ENCODE measurements around the gene SAFB2.

DNA sequence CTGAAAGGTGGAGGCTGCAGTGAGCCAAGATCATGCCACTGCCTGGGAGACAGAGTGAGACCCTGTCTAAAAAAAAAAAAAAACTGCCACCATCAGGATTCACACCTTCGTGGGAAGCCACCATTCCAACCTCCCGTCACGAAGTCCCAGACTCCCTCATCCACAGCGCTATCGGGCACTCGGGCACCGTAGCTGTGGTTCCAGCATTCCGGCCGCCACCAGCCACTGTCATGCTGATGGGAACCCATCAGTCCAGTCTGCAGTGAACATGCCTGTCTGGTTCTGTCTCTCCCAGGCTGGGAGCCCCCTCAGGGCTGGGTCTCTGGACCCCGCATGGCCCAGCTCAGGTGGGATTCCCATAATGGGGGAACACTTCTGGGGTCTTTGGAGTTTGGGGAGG, 82.4 kb downstream of the SAFB2 start:
- TF ChIP-seq ZNF19 (tag by site-specific recombination; IDR thresholded peaks at IDR 0.05; ENCODE audit: low read depth) (no peak), ZNF350 (tag by site-specific recombination; IDR thresholded peaks at IDR 0.05) (no peak)
- TF ChIP-seq, protein P1, sequence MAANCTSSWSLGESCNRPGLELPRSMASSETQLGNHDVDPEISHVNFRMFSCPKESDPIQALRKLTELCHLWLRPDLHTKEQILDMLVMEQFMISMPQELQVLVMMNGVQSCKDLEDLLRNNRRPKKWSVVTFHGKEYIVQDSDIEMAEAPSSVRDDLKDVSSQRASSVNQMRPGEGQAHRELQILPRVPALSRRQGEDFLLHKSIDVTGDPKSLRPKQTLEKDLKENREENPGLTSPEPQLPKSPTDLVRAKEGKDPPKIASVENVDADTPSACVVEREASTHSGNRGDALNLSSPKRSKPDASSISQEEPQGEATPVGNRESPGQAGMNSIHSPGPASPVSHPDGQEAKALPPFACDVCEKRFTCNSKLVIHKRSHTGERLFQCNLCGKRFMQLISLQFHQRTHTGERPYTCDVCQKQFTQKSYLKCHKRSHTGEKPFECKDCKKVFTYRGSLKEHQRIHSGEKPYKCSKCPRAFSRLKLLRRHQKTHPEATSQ (tag by site-specific recombination; IDR thresholded peaks at IDR 0.05) = no peak
- TF ChIP-seq, protein P2, sequence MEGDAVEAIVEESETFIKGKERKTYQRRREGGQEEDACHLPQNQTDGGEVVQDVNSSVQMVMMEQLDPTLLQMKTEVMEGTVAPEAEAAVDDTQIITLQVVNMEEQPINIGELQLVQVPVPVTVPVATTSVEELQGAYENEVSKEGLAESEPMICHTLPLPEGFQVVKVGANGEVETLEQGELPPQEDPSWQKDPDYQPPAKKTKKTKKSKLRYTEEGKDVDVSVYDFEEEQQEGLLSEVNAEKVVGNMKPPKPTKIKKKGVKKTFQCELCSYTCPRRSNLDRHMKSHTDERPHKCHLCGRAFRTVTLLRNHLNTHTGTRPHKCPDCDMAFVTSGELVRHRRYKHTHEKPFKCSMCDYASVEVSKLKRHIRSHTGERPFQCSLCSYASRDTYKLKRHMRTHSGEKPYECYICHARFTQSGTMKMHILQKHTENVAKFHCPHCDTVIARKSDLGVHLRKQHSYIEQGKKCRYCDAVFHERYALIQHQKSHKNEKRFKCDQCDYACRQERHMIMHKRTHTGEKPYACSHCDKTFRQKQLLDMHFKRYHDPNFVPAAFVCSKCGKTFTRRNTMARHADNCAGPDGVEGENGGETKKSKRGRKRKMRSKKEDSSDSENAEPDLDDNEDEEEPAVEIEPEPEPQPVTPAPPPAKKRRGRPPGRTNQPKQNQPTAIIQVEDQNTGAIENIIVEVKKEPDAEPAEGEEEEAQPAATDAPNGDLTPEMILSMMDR (tag by site-specific recombination; IDR thresholded peaks at IDR 0.05) = no peak
